GM21447 (cell line): ENCODE data around the gene TEX12.
"Not testable (repeated sequence)": the region's sequence is repeated elsewhere in the genome, so short reads cannot be mapped to it uniquely, and the experiment has no call there.

Experiments
- ATAC-seq: cut with Tn5 transposase; IDR thresholded peaks from one replicate; pipeline ENCODE4 v1.9.1; 2021; ENCODE audit not compliant: unreplicated experiment

Gene TEX12

DNA sequence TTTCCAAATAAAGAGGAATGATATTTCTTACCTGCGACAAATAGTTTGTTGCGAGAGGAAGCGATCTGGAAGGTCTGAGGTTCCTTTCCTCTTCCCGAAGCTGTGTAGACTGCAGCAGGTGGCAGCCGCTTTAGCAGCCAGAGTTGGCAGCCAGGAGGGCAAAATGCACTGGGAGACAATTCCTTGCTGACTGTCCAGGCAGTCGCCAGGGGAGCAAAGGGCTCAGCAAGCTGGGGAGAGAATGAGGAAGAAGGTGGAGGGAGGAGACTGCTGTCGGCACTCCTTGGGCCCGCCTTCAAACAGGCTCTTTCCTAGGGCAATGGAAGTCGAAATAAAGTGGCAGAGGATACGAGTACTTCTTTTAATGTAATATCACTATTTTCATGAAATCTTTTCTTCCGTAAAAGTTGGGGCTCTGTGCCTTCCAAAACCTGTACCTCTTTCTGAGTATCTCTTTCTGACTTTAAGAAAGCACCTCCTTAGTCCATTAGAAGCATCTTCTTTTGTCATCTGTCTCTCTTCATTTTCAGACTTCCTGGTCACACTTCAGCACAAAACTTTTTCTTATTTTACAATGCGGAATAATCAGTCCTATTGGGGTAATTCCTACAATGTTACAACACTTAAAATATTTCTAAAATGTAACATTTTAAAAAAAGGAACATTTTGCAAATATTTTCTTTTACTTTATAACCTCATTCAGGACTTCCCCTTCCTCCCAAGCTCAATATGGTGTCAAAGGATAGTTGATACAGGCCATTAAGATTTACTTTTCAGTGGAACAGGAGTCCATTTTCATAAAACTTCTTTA is 3.1 kb upstream of the TEX12 start, which contains the start of gene IL18:
IL18 (minus strand) TSS at position 220 of the 811 bp plus-strand sequence. CDS start 9,041 bp downstream, outside the sequence.
- ATAC-seq, result no peak

- no peak for ATAC-seq
Measured at GRCh38 chr11:112165049-112165448, 2.1 kb upstream of the TEX12 start.

DNA sequence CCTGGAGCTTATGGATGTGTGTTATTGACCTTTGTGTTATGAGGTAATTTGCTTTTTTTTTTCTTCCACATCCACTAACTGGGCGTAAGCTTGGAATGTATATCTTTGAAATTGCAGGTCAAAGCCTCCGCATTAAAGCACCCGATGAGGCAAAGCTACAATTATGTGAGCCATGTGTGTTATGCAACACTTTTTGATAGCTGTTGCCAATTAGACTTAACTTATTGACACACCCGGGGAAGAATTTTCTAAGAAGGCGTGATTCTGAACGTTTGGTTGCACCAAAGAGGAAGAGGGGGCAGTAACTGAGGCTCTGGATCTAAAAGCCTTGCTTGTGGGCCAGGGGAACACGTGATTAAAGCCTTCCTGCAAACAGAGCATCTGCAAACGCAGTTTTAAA is 610 bp upstream of the TEX12 start:
- ATAC-seq, result no peak

- no peak for ATAC-seq
Measured at GRCh38 chr11:112172362-112172994, 5.3 kb downstream of the TEX12 start.

GRCh38 chr11:112173152-112173551 is 6.0 kb downstream of the TEX12 start:
- ATAC-seq, result no peak

DNA sequence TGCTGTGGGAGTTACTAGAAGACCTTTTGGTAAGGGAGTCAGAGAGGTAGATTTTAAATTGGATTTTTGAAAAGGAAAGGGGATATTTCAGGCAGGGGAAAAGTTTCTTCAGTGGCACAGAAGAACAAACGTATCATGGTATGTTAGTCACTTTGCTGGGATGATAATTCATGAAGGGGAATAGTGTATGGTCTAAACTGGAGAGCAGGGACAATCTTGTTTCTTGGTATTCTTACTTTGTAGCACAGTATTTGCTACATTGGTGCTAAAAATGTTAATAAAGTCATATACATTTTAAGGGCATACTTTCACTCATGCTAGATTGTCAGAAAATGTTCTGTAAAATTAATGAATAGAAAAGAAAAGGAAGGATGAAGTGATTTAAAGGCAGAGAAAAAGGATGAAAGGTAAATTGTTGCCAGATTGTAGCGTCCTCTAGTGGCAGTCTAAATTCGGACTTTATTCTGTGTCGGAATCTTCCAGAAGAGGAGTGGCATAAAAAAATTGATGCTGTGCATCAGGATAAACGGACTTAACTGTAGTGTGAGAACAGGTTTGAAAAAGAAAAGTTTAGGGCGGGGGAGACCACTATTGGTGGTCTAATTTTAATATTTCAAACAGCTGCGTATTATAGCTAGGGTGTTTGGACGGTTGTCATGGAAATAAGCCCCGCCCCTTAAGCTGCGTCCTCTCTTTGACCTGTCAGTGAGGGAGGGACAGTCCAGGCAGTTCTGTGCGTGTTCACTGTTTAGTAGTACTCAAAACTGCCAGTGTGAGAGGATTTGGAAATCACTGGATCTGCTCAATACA is 7.8 kb downstream of the TEX12 start, which contains the start of gene BCO2:
BCO2 (plus strand) TSS at position 724 of the 810 bp plus-strand sequence. CDS start 90 bp downstream, outside the sequence.
- ATAC-seq, result peak; percentile 55

DNA sequence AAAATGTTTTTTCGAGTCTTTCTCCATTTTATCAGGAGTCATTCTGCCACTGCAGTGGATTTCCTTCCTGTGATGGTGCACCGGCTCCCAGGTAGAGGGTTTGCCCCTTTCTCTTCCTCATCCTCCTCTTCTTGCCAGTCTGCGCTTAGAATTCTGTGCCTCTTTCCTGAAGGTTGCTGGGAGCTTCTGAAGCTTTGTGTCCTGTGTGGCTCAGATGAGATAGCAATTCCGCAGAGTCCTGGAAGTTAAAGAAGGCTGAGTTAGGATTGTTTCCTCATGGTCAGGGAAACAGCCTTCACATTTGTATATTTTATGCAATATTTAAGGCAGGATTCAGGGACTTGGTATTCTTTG is 8.4 kb downstream of the TEX12 start:
- no peak for ATAC-seq

- ATAC-seq, result no peak
Measured at GRCh38 chr11:112176077-112176476, 8.9 kb downstream of the TEX12 start.

GRCh38 chr11:112177589-112177988 is 10.4 kb downstream of the TEX12 start:
- ATAC-seq, result no peak

- no peak for ATAC-seq
Measured at GRCh38 chr11:112178428-112178827, 11.3 kb downstream of the TEX12 start.

DNA sequence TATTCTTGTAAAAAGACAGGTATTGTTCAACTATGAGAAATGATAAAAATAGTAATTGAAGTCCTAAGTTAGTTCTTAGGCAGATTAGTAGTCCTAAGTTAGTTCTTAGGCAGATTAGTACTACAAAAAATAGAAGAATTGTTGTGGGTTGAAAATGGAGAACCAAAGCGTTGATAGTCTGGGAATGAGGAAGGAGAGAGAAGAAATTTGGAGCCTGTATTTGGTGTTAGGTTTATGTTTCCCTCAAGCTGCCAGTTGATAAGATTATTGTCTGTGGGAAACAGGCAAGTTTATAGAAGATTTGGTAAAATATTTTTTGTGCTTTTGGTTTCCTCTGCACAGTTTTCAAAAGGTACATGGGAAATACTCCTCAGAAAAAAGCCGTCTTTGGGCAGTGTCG is 11.8 kb downstream of the TEX12 start:
- no peak for ATAC-seq

DNA sequence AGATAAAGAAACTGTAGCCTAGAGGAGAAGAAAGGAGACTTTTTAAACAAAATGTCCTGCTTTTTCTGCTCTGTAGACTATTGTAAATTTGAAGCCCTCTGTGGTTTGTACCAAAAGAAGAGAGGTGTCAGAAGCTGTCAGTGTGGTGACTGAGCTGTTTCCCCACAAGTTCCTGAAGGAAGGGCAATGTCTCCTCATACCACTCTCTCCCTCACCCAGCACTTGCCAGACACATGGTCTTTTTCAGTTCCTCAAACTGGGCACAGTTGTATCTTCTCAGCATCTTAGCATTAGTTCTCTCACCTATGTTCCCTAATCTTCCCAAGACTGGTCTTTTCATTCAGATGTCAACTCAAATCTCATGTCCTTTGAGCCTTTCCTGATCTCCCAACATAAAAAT is 12.4 kb downstream of the TEX12 start:
- peak; percentile 75 for ATAC-seq

DNA sequence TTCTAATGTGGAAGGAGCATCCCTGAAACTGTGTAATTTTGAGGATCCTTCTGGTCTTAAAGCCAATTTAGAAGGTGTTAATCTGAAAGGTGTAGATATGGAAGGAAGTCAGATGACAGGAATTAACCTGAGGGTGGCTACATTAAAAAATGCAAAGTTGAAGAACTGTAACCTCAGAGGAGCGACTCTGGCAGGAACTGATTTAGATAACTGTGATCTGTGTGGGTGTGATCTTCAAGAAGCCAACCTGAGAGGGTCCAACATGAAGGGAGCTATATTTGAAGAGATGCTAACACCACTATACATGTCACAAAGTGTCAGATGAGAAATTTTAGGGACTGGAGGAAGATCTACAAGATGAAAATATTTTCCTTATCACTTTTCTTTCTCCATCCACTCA is 15.7 kb downstream of the TEX12 start:
- no peak for ATAC-seq

- ATAC-seq, result no peak
Measured at GRCh38 chr11:112185883-112186282, 18.7 kb downstream of the TEX12 start.

- no peak for ATAC-seq
Measured at GRCh38 chr11:112186304-112186703, 19.1 kb downstream of the TEX12 start.

DNA sequence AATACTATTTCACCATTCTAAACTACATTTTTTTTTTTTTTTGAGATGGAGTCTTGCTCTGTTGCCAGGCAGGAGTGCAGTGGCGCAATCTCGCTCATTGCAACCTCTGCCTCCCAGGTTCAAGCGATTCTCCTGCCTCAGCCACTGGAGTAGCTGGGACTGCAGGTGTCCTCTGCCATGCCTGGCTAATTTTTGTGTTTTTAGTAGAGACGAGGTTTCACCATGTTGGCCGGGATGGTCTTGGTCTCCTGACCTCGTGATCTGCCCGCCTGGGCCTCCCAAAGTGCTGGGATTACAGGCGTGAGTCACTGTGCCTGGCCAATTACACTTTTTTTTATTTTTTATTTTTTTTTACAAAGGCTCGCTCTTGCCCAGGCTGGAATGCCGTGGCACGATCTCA is 27.9 kb downstream of the TEX12 start:
- ATAC-seq, result not testable (repeated sequence)

DNA sequence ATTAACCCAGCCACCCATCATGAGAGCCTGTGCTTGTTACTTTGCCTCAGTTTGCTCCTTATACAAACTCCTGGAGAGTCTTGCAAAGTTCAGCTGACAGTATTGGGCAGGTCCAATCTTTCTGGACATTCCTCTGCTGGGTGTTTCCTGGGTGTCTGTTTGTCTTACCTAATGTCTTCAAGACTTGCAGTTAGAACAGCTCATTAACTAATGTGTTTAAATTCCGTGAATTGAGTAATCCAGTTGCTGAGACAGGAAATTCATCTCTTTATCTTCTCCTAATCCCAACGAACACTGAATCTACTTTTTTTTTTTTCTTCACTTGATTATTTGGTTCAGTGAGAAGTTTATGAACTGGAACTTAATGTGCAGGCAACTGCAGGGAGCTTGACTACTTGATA is 28.8 kb downstream of the TEX12 start:
- ATAC-seq, result no peak

DNA sequence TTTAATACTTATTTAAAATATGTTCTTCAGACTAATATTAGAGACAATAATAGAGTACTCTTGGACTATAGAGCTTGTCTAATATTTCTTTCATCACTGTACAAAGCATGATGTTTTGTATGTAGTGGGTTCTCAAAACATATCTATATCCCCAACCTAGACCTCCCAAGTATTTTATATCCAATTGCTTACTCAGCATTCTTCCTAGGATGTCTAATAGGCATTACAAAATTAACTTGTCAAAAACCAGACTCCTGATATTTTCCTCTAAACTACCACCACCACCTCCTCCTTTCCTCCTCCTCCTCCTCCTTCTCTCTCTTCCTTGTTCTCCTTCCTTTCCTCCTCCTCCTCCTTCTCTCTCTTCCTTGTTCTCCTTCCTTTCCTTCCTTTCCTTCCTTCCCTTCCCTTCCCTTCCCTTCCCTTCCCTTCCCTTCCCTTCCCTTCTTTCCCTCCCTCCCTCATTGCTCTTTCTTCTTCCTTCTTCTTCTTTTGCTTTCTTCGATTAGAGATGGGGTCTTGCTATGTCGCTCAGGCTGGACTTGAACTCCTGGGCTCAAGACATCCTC is 29.4 kb downstream of the TEX12 start:
- no peak for ATAC-seq

DNA sequence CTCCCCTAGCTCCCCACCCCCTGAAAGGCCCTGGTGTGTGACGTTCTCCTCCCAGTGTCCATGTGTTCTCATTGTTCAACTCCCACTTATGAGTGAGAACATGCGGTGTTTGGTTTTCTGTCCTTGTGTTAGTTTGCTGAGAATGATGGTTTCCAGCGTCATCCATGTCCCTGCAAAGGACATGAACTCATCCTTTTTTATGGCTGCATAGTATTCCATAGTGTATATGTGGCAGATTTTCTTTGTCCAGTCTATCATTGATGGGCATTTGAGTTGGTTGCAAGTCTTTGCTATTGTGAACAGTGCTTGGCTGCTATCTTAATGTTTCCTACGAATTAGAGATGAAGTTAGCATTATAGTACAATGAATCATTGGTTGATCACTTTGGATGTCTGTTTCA is 31.9 kb downstream of the TEX12 start:
- not testable (repeated sequence) for ATAC-seq

- no peak for ATAC-seq
Measured at GRCh38 chr11:112200252-112200651, 33.1 kb downstream of the TEX12 start.

DNA sequence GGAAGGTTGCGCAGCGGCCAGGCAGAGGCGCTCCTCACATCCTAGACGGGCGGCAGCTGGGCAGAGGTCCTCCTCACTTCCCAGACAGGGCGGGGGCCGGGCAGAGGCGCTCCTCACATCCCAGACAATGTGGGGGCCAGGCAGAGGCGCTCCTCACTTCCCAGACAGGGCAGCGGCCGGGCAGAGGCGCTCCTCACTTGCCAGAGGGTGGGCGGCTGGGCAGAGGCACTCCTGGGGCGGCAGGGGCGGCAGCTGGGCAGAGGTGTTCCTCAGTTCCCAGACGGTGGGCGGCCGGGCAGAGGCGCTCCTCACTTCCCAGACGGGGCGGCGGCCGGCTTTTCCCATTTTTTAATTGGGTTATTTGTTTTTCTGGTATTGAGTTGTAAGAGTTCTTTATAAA is 38.9 kb downstream of the TEX12 start:
- ATAC-seq, result no peak
